Measurements from ENCODE around the gene ZNF844. TPM values are rescaled to one million over a fixed set of nuclear protein-coding genes. Genes with fewer than 3 reads are reported as not detected.
A peak's percentile ranks its signal among the peaks of the same experiment; 100 is the strongest.
"Not testable (repeated sequence)": the region's sequence is repeated elsewhere in the genome, so short reads cannot be mapped to it uniquely, and the experiment has no call there.

Gene ZNF844
- total and polyA plus RNA-seq, 2 experiments from 2014 or later: 5.8 to 14.6 TPM

DNA sequence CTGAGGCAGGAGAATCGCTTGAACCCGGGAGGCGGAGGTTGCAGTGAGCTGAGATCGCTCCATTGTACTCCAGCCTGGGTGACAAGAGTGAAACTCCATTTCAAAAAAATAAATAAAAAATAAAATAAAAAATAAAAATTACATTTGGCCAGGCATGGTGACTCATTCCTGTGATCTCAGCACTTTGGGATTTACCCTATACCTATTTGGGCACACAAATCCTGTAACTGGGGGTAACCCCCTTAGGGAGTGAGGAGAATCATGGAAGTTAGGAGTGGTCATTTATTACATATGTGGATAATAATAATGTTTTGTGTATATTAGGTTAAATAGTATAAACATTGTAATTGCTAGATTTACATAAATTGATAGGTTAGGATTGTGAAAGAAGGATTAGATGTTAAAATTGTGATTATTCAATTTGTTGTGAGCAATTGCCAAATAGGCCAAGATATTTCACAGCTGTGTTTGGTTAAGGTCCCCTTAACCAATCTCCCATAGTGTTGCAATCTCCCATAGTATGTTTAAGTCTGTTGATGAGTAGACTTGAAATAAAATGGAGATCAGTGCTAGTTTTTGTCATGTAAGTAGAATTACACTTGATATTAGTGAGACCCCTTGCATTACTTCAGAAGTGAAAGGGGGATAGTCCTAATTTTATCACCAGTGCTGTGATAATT lies 30.7 kb downstream of the ZNF844 start:
- peaks cover 4% of the 10 kb centered on the region for H3K4me1 ChIP-seq (ENCODE audit: low read depth)
- TF ChIP-seq, protein P1, sequence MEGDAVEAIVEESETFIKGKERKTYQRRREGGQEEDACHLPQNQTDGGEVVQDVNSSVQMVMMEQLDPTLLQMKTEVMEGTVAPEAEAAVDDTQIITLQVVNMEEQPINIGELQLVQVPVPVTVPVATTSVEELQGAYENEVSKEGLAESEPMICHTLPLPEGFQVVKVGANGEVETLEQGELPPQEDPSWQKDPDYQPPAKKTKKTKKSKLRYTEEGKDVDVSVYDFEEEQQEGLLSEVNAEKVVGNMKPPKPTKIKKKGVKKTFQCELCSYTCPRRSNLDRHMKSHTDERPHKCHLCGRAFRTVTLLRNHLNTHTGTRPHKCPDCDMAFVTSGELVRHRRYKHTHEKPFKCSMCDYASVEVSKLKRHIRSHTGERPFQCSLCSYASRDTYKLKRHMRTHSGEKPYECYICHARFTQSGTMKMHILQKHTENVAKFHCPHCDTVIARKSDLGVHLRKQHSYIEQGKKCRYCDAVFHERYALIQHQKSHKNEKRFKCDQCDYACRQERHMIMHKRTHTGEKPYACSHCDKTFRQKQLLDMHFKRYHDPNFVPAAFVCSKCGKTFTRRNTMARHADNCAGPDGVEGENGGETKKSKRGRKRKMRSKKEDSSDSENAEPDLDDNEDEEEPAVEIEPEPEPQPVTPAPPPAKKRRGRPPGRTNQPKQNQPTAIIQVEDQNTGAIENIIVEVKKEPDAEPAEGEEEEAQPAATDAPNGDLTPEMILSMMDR (IDR thresholded peaks at IDR 0.05; ENCODE audit: low read depth, low read length): no peak
- H3K27me3 ChIP-seq: no peaks in the 10 kb centered on the region
- no peak overlapping the region for H3K4me3 ChIP-seq
- H3K27ac ChIP-seq: no peak overlapping the region
- peak in 1 of 2 donors; percentile 21 for DNase-seq (ENCODE audit: low read depth in 1 of 2, low spot score in 1 of 2)
- no peaks in the 10 kb centered on the region for H3K9me3 ChIP-seq (ENCODE audit: low read depth)
- peaks cover 3% of the 10 kb centered on the region for H3K36me3 ChIP-seq

DNA sequence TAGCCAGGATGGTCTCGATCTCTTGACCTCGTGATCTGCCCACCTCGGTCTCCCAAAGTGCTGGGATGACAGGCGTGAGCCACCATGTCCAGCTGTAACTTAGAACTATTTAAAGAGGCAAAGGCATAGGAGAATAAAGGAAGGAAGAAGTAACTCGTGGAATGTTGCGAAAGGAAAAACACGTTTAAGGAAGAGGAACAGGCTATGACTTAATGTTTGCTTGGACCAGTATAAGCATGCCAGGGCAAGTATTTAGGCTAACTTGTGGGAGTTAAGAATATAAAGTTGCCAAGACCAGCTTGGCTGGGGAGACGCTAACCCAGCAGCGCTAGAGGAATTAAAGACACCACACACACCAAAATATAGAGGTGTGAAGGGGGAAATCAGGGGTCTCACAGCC lies 33.5 kb downstream of the ZNF844 start:
- no peaks in the 10 kb centered on the region for H3K9me3 ChIP-seq (ENCODE audit: low read depth)
- no peaks in the 10 kb centered on the region for H3K27me3 ChIP-seq
- TF ChIP-seq, protein P1 (IDR thresholded peaks at IDR 0.05; ENCODE audit: low read depth, low read length): no peak
- peaks cover 3% of the 10 kb centered on the region for H3K36me3 ChIP-seq
- no peak overlapping the region for H3K27ac ChIP-seq
- H3K4me1 ChIP-seq (ENCODE audit: low read depth): peaks cover 2% of the 10 kb centered on the region
- no peak overlapping the region for H3K4me3 ChIP-seq
- DNase-seq (ENCODE audit: low read depth in 1 of 2, low spot score in 1 of 2): no peak

DNA sequence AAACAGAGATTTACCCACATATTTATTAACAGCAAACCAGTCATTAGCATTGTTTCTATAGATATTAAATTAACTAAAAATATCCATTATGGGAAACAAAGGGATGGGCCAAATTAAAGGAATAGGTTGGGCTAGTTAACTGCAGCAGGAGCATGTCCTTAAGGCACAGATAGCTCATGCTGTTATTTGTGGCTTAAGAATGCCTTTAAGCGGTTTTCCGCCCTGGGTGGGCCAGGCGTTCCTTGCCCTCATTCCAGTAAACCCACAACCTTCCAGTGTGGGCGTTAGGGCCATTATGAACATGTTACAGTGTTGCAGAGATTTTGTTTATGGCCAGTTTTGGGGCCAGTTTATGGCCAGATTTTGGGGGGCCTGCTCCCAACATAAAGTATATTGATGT lies 39.4 kb downstream of the ZNF844 start:
- not testable (repeated sequence) for H3K27me3 ChIP-seq; H3K4me3 ChIP-seq; H3K36me3 ChIP-seq; DNase-seq (ENCODE audit: low read depth in 1 of 2, low spot score in 1 of 2); H3K27ac ChIP-seq; H3K4me1 ChIP-seq (ENCODE audit: low read depth); H3K9me3 ChIP-seq (ENCODE audit: low read depth)

DNA sequence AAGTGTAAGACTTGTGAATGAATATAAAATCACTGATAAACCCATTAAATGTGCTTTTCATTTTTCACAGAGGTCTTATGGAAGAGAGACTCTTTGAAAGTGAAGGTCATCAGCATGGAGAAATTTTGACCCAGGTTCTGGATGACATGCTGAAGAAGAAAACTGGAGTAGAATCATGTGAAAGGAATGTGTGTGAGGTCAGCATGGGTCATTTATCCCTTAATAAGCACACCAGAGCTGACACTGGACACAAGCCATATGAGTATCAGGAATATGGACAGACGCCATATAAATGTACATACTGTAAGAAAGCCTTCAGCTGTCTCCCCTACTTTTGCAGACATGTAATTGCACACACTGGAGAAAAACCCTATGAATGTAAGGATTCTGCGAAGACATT lies 46.6 kb downstream of the ZNF844 start:
- TF ChIP-seq, protein P1 (IDR thresholded peaks at IDR 0.05; ENCODE audit: low read depth, low read length): no peak
- Histone ChIP-seq H3K4me1 (ENCODE audit: low read depth) (no peaks in the 10 kb centered on the region), H3K9me3 (ENCODE audit: low read depth) (peaks cover 8% of the 10 kb centered on the region), H3K4me3 (no peak overlapping the region), H3K27ac (no peak overlapping the region), H3K36me3 (peaks cover 27% of the 10 kb centered on the region), H3K27me3 (no peaks in the 10 kb centered on the region)
- DNase-seq (ENCODE audit: low read depth in 1 of 2, low spot score in 1 of 2): no peak

DNA sequence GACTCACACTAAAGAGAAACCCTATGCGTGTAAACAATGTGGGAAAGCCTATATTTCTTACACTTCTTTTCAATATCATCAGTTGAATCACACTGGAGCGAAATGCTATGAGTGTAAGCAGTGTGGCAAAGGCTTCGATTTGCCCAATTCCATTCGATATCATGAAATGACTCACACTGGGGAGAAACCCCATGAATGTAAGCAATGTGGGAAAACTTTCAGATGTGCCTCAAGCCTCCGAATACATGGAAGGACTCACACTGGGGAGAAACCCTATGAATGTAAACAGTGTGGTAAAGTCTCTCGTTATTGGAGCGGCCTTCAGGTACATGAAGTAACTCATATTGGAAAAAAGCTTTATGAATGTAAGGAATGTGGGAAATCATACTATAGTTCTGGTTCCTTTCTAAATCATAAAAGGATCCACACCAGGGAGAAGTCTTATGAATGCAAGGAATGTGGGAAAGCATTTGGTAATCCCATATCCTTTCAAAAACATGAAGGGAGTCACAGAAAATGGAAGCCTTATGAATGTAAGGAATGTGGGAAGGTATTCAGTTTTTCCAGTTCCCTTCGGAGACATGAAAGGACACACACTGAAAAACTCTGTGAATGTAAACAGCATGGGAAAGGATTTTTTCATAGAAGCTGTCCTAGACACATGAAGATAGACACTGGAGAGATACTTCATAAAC lies 47.6 kb downstream of the ZNF844 start:
- TF ChIP-seq, protein P1 (IDR thresholded peaks at IDR 0.05; ENCODE audit: low read depth, low read length): no peak
- H3K4me1 ChIP-seq (ENCODE audit: low read depth): no peaks in the 10 kb centered on the region
- no peak overlapping the region for H3K4me3 ChIP-seq
- no peak for DNase-seq (ENCODE audit: low read depth in 1 of 2, low spot score in 1 of 2)
- no peak overlapping the region for H3K27ac ChIP-seq
- H3K9me3 ChIP-seq (ENCODE audit: low read depth): peaks cover 8% of the 10 kb centered on the region
- peaks cover 27% of the 10 kb centered on the region for H3K36me3 ChIP-seq
- H3K27me3 ChIP-seq: no peaks in the 10 kb centered on the region

DNA sequence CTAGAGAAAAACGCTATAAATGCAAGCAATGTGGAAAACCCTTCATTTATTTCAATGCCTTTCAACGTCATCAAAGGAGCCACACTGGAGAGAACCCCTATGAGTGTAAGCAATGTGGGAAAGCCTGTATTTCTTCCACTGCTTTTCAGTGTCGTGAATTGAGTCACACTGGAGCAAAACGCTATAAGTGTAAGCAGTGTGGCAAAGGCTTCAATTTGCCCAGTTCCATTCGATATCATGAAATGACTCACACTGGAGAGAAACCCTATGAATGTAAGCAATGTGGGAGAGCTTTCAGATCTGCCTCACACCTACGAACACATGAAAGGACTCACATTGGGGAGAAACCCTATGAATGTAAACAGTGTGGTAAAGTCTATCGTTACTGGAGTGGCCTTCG lies 48.2 kb downstream of the ZNF844 start:
- Histone ChIP-seq H3K4me1 (ENCODE audit: low read depth) (no peaks in the 10 kb centered on the region), H3K27ac (no peak overlapping the region), H3K9me3 (ENCODE audit: low read depth) (peaks cover 8% of the 10 kb centered on the region), H3K4me3 (no peak overlapping the region), H3K36me3 (peaks cover 27% of the 10 kb centered on the region), H3K27me3 (no peaks in the 10 kb centered on the region)
- DNase-seq (ENCODE audit: low read depth in 1 of 2, low spot score in 1 of 2): no peak
- TF ChIP-seq, protein P1 (IDR thresholded peaks at IDR 0.05; ENCODE audit: low read depth, low read length): no peak
